ENCODE results near the gene ZFP57.

ZFP57 gene

DNA sequence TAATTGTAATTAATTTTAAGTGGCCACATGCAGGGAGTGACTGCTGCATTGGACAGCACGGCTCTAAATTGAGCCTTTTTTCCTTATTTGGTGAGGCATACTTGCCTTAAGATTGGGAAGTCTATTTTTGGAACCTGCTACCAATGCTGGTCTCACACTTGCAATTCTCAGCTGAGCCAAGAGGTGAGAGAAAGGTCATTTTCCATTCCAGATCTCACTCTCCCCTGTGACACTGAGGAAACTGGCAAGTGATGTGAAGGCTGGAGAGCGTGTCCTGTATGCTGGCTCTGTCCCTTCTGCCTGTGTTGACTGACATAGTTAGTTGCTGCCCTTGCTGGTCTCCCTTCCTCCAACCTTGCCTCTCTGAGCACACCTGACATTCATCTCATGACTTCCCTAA, 24.8 kb downstream of the ZFP57 start:
- no peak for ATAC-seq
- TF ChIP-seq SNAI2 (CRISPR knock-in tag; IDR thresholded peaks at IDR 0.05), result no peak
- no peak for TF ChIP-seq PPARA (CRISPR knock-in tag; IDR thresholded peaks at IDR 0.05; ENCODE audit: borderline replicate concordance)
- no peak for TF ChIP-seq ZNF565 (CRISPR knock-in tag; conservative IDR thresholded peaks at IDR 0.05; ENCODE audit: low read depth)
- no peak for TF ChIP-seq RARB (CRISPR knock-in tag; IDR thresholded peaks at IDR 0.05)
- no peak for TF ChIP-seq OSR1 (CRISPR knock-in tag; IDR thresholded peaks at IDR 0.05)
- TF ChIP-seq ZC3H10 (CRISPR knock-in tag; IDR thresholded peaks at IDR 0.05), result no peak
- no peak for TF ChIP-seq TCF4 (CRISPR knock-in tag; IDR thresholded peaks at IDR 0.05; ENCODE audit: borderline replicate concordance)
- TF ChIP-seq TOX (CRISPR knock-in tag; IDR thresholded peaks at IDR 0.05; ENCODE audit: borderline replicate concordance), result no peak
- TF ChIP-seq, protein P1, sequence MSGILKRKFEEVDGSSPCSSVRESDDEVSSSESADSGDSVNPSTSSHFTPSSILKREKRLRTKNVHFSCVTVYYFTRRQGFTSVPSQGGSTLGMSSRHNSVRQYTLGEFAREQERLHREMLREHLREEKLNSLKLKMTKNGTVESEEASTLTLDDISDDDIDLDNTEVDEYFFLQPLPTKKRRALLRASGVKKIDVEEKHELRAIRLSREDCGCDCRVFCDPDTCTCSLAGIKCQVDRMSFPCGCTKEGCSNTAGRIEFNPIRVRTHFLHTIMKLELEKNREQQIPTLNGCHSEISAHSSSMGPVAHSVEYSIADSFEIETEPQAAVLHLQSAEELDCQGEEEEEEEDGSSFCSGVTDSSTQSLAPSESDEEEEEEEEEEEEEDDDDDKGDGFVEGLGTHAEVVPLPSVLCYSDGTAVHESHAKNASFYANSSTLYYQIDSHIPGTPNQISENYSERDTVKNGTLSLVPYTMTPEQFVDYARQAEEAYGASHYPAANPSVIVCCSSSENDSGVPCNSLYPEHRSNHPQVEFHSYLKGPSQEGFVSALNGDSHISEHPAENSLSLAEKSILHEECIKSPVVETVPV (CRISPR knock-in tag; IDR thresholded peaks at IDR 0.05), result no peak
- TF ChIP-seq, protein P2, sequence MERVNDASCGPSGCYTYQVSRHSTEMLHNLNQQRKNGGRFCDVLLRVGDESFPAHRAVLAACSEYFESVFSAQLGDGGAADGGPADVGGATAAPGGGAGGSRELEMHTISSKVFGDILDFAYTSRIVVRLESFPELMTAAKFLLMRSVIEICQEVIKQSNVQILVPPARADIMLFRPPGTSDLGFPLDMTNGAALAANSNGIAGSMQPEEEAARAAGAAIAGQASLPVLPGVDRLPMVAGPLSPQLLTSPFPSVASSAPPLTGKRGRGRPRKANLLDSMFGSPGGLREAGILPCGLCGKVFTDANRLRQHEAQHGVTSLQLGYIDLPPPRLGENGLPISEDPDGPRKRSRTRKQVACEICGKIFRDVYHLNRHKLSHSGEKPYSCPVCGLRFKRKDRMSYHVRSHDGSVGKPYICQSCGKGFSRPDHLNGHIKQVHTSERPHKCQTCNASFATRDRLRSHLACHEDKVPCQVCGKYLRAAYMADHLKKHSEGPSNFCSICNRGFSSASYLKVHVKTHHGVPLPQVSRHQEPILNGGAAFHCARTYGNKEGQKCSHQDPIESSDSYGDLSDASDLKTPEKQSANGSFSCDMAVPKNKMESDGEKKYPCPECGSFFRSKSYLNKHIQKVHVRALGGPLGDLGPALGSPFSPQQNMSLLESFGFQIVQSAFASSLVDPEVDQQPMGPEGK (CRISPR knock-in tag; IDR thresholded peaks at IDR 0.05; ENCODE audit: borderline replicate concordance), result no peak
- TF ChIP-seq ZFP3 (CRISPR knock-in tag; IDR thresholded peaks at IDR 0.05), result no peak
- TF ChIP-seq, protein P3, sequence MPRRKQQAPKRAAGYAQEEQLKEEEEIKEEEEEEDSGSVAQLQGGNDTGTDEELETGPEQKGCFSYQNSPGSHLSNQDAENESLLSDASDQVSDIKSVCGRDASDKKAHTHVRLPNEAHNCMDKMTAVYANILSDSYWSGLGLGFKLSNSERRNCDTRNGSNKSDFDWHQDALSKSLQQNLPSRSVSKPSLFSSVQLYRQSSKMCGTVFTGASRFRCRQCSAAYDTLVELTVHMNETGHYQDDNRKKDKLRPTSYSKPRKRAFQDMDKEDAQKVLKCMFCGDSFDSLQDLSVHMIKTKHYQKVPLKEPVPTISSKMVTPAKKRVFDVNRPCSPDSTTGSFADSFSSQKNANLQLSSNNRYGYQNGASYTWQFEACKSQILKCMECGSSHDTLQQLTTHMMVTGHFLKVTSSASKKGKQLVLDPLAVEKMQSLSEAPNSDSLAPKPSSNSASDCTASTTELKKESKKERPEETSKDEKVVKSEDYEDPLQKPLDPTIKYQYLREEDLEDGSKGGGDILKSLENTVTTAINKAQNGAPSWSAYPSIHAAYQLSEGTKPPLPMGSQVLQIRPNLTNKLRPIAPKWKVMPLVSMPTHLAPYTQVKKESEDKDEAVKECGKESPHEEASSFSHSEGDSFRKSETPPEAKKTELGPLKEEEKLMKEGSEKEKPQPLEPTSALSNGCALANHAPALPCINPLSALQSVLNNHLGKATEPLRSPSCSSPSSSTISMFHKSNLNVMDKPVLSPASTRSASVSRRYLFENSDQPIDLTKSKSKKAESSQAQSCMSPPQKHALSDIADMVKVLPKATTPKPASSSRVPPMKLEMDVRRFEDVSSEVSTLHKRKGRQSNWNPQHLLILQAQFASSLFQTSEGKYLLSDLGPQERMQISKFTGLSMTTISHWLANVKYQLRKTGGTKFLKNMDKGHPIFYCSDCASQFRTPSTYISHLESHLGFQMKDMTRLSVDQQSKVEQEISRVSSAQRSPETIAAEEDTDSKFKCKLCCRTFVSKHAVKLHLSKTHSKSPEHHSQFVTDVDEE (CRISPR knock-in tag; IDR thresholded peaks at IDR 0.05), result no peak
- TF ChIP-seq ISL1 (CRISPR knock-in tag; IDR thresholded peaks at IDR 0.05), result no peak

DNA sequence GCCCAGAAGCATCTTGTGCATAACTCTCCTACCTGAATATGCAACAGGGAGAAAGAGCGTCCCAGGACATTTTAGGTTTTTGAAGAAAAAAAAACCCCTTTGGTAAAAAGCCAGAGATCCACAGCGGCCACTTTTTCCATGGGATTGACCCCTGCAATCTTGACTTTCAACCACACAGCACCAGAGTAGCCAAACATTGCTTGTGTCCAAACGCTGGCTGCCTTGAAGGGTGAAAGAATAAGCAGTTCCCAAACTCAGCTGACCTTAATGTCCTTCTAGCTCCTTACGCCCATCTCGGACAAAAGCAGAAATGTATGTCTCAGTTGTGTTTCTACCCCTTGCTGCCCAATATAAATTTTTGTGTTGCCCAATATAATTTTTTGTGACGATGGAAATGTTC, 25.3 kb downstream of the ZFP57 start:
- no peak for ATAC-seq
- TF ChIP-seq ZC3H10 (CRISPR knock-in tag; IDR thresholded peaks at IDR 0.05) (no peak), BACH2 (CRISPR knock-in tag; IDR thresholded peaks at IDR 0.05; ENCODE audit: borderline replicate concordance) (no peak), CSDC2 (CRISPR knock-in tag; IDR thresholded peaks at IDR 0.05) (no peak), PPARA (CRISPR knock-in tag; IDR thresholded peaks at IDR 0.05; ENCODE audit: borderline replicate concordance) (no peak), TCF4 (CRISPR knock-in tag; IDR thresholded peaks at IDR 0.05; ENCODE audit: borderline replicate concordance) (no peak), GLIS3 (CRISPR knock-in tag; IDR thresholded peaks at IDR 0.05) (no peak), ZFP3 (CRISPR knock-in tag; IDR thresholded peaks at IDR 0.05) (no peak), OSR1 (CRISPR knock-in tag; IDR thresholded peaks at IDR 0.05) (no peak), ZFP30 (CRISPR knock-in tag; IDR thresholded peaks at IDR 0.05) (no peak), TOX (CRISPR knock-in tag; IDR thresholded peaks at IDR 0.05; ENCODE audit: borderline replicate concordance) (no peak)
- TF ChIP-seq, protein P2 (CRISPR knock-in tag; IDR thresholded peaks at IDR 0.05; ENCODE audit: borderline replicate concordance), result no peak
- TF ChIP-seq, protein P1 (CRISPR knock-in tag; IDR thresholded peaks at IDR 0.05), result no peak
- TF ChIP-seq, protein P4, sequence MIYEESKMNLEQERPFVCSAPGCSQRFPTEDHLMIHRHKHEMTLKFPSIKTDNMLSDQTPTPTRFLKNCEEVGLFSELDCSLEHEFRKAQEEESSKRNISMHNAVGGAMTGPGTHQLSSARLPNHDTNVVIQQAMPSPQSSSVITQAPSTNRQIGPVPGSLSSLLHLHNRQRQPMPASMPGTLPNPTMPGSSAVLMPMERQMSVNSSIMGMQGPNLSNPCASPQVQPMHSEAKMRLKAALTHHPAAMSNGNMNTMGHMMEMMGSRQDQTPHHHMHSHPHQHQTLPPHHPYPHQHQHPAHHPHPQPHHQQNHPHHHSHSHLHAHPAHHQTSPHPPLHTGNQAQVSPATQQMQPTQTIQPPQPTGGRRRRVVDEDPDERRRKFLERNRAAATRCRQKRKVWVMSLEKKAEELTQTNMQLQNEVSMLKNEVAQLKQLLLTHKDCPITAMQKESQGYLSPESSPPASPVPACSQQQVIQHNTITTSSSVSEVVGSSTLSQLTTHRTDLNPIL (CRISPR knock-in tag; IDR thresholded peaks at IDR 0.05; ENCODE audit: low read depth), result no peak

Measured in SK-N-SH treated with all-trans-retinoic acid at 6 μM for 48 hours (cell line).